HG02885 (cell line): ENCODE results near the gene SEPTIN1.
"Not testable (repeated sequence)": the region's sequence is repeated elsewhere in the genome, so short reads cannot be mapped to it uniquely, and the experiment has no call there.

ENCODE experiments used
- ATAC-seq: cut with Tn5 transposase; IDR thresholded peaks from one replicate; pipeline ENCODE4 v1.9.1; 2021; ENCODE audit warnings: mild to moderate bottlenecking; ENCODE audit not compliant: unreplicated experiment, poor library complexity

The SEPTIN1 gene

DNA sequence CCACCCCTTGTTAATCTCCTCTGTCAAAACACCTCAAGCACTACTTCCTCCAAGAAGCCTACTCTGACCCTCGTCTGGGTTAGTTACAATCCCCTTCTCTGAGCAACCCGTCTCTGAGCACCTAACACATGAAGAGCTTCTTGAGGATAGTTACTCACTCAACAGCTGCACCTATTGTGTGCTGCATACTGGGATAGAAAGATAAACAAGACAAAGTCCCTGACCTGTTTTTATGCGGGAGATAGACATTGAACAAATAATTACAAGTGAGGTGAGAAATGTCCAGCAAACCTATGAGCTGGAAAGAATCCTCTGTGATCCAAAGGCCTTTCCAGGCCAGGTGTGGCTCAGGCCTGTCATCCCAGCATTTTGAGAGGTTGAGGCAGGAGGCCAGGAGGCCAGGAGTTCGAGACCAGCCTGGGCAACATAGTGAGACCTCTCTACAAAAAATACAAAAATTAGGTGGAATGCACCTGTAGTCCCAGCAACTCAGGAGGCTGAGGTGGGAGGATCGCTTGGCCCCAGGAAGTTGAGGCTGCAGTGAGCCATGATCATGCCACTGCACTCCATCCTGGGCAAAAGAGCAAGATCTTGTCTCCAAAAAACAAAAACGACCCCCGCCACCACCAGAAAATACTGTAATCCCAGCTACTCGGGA lies 19.5 kb upstream of the SEPTIN1 start:
- ATAC-seq = no peak

DNA sequence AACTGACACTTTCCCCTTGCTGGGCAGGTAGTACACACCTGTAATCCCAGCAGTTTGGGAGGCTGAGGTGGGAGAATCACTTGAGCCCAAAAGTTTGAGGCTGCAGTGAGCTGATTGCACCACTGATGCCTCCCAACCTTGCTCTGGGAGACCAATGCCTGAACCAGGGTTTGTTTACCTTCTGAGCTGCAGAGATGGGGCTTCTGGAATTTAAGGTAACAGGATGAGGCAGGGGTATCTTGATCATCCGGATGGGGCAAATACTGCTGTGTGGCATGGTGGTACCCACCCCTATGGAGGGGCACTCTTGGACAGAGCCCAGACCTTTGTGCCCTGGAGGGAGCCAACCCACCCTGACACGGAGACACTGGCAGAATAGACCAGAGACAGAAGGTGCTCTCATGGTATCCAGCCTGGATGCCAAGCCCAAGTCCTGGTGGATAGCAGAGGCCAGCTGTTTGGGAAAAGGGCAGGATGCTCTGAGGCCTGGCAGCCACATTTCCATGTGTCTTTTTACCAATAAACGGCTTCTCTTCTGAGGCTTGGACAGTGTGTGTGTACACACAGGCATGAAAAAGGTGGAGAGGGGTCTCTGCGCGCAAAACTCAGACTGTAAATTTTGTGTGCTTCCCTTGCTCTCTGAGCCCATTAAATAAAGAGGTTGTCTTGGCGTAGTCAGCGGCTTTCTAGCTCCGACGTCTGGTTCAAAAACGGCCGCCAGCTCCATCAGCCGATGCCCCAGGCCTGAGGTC lies 17.2 kb upstream of the SEPTIN1 start:
- ATAC-seq = no peak

DNA sequence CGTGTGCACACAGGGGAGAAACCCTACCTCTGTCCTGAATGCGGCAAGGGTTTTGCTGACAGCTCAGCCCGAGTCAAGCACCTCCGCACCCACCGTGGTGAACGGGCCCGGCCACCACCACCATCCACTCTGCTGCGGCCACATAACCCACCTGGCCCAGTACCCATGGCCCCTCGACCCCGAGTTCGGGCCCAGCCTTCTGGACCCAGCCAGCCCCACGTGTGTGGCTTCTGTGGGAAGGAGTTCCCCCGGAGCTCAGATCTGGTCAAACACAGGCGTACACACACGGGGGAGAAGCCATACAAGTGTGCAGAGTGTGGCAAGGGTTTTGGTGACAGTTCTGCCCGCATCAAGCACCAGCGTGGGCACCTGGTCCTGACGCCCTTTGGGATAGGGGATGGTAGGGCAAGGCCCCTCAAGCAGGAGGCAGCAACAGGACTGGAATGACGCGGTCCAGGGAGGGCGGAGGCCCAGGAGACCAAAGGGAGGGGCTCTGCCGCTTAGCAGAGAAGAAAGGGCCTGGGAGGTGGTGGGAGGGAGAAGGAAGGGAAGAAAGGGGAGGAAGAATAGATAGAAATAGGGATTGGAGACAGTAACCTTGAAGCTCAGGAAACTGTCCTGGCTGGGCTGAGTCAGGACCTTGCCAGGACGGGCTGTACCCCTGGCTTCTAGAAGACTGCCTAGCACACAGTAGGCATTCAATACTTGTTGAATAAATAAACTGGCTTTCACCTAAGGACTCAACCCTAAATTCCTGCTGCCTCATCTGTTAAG lies 16.5 kb upstream of the SEPTIN1 start:
- ATAC-seq = no peak

DNA sequence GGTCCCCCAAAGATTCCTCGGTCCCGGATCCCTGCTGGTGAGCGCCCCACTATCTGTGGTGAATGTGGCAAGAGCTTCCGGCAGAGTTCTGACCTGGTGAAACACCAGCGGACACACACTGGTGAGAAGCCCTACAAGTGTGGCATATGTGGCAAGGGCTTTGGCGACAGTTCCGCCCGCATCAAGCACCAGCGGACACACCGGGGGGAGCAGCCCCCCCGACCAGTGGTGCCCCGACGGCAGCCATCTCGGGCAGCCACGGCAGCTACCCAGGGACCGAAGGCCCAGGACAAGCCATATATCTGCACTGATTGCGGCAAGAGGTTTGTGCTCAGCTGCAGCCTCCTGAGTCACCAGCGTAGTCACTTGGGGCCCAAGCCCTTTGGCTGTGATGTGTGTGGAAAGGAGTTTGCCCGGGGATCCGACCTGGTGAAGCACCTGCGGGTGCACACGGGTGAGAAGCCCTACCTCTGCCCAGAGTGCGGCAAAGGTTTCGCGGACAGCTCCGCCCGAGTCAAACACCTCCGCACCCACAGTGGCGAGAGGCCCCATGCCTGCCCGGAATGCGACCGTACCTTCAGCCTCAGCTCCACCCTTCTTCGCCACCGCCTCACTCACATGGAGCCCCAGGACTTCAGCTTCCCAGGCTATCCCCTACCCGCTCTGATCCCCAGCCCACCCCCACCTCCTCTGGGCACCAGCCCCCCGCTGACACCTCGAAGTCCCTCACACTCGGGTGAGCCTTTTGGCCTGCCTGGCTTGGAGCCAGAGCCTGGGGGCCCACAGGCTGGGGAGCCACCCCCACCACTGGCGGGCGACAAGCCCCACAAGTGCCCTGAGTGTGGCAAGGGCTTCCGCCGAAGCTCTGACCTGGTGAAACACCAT lies 15.7 kb upstream of the SEPTIN1 start:
- ATAC-seq = no peak

DNA sequence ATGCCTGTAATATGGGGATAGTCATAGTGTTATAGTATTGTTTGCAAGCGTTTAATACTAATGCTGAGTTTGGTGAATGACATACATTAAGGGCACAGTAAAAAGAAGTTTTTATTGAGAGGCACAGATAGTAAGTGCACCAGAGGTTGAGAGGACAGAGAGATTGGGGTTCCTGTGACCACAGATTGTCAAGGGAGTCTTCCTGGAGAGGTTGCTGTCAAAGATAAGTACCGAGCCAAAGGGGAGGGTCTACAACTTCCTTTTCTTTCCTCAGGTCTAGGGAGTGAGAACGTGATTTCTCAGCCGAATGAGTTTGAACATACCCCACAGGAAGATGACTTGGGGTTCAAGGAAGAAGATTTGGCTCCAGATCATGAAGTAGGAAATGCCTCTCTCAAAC lies 14.7 kb upstream of the SEPTIN1 start:
- ATAC-seq = no peak

DNA sequence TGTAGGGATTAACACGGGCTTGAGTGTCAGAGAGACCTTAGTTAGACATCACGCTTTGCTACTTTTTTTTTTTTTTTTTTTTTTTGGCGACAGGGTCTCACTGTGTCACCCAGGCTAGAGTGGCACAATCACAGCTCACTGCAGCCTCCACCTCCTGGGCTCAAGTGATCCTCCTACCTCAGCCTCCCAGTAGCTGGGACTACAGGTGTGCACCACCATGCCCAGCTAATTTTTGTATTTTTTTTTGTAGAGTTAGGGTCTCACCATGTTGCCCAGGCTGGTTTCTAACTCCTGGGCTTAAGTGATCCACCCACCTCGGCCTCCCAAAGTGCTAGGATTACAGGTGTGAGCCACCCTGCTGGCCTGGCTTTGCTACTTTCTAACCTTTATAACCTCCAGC lies 14.3 kb upstream of the SEPTIN1 start:
- not testable (repeated sequence) for ATAC-seq

DNA sequence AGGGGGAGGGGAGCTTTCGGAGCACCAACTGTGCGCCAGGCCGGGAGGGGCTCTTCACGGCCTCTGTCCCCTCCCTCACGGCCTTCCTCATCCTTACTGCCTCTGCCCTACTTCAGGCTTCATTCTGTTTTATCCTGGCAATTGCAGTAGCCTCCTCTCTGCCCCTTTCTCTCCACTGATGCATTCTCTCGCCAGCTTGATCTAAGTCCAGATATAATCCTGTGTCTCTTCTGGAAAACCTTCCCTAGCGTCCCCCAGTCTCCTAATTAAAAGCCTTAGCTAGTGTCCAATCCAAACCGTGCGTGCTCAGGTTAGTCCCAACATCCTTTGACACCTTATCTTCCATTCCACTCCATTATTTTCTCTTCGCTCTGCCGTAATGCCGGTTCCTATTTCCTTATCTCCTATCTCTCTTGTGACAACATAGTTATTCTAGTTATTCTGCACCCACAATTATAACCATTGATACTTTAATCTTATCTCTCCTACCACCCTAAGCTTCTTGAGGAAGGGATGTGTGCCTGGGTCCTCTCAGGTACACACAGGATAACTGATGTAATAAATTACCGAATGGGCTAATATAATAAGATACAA lies 13.7 kb upstream of the SEPTIN1 start:
- ATAC-seq = no peak

DNA sequence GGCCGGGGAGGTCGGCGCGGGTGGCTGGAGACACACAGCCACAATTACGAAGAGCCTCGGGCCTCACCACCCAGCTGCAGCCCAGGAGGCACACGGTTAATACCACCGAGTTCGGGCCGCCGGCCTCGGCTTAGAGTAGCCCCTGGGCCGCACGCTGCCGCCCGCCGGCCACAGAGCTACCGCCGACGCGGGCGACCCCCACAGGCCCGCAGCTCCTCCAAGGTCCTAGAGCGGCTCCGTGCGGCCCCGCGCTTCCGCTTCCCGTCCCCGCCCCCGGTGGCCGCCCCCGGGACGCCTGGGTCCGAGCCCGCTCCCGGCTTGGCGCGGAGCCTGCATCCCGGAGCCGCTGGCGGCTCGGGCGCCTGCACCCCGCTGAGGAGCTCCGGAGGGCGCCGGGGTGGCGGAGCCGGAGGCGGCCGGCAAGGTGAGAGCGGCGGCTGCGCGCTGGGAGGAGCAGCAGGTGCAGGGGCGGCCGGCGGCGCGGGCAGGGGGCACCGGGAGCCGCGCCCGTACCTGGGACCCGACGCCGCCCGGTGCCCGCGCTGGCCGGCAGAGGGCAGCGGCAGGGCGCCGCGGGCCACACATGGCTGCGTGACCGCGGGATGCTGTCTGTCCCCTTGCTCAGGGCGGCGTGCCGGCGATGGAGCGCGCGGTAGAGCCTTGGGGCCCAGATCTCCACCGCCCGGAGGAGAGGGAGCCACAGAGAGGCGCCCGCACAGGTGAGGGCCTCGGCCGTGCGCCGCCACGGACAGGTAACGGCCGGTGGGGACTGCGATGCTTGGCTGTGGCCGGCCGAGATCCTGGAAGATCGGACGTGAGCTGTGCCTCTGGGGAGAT lies 13.0 kb upstream of the SEPTIN1 start, which contains the start of gene ZNF48:
TSS of gene ZNF48 (plus strand) at position 266 of the 837 bp plus-strand sequence. CDS start at position 641, 375 bp downstream.
- peak; percentile 79 for ATAC-seq

DNA sequence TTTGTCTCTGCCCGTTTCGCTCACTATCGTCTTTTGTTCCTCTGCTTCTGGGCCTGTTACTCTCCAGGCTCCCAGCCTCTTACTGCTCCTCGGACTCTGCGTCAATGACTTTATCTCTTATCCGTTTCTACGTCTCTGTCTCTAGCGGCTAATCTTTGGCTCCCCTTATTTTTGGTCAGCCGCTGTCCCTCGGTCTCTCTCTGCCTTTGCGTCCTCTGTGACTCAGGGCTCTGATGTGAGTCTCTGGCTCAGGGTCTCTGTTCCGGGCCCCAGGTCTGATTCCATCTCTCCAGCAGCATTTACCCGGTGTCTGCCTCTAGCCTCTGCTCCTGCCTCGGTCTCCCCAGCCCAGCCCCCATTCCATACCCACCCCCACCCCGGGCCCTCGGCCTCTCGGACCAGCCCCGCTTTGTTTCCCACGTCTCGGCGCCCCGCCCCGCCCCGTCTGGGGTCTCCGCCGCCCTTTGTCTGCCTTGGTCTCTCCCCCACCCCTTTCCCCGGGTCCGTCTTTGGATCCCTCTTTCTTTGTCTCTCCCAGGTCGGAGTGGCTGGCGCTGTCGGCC lies 12.3 kb upstream of the SEPTIN1 start:
- no peak for ATAC-seq

DNA sequence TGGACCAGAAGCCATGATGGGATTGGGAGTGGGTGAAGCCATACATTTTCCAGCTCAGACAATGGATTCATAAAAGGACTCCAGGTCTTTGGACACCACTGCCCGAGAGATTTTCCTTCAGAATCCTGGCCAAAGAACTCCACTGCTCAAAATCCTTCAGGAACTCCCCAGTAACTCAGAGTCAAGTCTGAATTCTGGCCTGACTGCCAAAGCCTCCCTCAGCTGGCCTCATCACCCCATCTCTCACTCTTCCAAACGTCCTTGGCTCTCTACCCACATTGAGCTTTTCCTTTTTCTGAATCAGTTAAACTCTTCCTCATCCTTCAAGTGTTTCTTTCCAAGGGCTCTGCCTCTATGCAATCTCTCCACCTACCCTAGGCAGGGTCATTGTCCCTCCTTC lies 1.2 kb upstream of the SEPTIN1 start:
- ATAC-seq = no peak

DNA sequence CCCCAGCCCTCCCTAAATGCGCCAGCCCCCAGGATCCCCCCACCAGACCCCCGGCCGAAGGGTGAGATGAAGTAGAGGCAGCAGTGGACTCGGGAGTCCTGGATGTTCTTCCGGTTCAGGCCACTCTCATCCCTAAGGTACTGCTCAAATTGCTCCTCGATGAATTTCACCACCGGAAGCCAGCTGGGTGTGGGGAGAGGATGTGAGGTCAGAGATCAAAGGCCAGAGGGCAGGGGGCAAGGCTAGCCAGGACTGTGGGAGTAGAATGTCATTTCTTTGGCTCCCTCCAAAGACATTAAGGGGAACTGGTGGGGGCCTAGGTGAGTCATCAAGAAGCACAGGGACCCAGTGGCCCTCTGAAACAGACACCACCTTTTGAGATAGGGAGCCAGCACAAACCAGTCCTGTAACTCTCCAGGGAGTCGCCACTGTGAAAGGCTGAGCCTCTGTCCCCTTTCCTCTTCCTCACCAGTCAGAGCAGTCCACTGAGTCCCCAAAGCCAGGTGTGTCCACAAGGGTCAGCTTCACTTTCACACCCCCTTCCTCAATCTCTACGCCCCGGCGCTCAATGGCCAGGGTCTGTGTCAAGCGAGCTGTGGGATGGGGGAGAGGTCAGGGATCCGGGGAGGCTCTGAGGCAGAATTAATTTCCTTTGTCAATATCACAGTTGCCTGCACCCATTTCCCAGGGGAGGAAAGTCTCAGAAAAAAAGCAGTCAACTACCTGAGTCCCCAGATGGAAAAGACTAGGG lies 895 bp downstream of the SEPTIN1 start:
- ATAC-seq = no peak

DNA sequence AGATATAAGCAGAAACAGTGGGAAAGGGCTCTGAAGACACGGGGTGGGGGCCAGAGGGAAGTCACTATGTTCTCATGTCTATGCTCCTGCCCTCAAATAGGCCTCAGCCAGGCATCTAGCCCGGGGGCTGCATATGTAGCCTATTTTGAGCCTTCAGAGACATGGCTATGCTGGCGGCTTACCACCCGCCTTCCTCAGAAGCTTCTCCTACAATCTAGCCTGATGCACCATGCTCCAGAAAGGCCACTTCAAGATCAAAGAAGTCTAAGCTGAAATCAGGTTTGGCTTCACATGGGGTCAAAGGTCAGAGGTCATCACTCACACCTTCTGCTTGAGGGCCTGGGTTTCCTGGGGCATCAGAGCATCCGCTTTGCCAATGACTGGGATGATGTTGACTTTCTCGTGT lies 1.6 kb downstream of the SEPTIN1 start:
- ATAC-seq = no peak

DNA sequence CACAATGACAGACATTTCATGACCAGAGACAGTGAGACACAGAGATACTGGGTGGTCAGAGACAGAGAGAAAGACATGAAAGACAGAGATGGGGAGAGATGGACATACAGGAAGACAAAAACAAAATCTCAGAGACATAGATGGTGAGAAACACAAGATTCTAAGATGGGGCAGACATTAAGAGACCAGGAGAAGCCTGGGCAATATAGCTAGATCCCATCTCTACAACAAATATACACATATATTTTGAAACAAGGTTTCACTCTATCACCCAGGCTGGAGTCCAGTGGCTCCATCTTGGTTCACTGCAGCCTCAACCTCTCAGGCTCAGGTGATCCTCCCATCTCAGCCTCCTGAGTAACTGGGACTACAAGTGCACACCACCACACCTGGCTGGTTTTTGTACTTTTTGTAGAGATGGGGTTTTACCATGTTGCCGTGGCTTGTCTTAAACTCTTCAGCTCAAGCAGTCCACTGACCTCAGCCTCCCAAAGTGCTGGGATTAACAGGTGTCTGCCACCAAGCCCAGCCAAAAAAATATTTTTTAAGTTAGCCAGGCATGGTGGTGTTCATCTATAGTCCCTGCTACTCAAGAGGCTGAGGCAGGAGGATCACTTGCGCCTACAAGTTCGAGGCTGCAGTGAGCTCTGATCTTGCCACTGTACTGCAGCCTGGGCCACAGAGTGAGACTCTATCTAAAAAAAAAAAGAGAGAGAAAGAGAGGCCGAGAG lies 2.1 kb downstream of the SEPTIN1 start:
- ATAC-seq = no peak

DNA sequence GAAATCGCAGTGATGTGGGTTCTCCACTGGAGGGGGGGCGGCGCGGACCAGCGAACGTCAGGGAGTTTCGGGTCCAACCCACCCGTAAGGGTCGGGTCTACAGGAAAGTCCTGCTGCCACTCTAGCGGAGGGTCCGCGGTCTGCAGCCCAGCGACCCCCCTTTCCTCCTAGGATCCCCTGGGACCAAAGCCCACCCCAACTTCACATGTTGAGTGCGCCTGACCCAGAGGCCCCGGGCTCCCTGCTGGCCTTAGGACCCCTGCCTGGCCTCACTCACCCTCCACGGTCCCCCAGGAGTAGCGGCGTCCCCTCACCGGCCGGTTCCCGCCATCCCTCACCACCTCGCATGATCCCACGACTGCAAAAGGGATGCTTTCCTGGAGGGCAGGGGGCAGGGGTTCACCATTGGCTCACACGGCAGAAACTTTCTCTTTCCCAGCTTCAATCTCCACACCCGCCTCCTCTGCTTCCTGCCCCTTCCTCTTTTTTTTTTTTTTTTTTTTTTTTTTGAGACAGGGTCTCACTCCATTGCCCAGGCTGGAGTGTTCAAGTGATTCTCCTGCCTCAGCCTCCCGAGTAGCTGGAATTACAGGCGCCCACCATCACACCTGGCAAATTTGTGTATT lies 3.1 kb downstream of the SEPTIN1 start:
- ATAC-seq = no peak

DNA sequence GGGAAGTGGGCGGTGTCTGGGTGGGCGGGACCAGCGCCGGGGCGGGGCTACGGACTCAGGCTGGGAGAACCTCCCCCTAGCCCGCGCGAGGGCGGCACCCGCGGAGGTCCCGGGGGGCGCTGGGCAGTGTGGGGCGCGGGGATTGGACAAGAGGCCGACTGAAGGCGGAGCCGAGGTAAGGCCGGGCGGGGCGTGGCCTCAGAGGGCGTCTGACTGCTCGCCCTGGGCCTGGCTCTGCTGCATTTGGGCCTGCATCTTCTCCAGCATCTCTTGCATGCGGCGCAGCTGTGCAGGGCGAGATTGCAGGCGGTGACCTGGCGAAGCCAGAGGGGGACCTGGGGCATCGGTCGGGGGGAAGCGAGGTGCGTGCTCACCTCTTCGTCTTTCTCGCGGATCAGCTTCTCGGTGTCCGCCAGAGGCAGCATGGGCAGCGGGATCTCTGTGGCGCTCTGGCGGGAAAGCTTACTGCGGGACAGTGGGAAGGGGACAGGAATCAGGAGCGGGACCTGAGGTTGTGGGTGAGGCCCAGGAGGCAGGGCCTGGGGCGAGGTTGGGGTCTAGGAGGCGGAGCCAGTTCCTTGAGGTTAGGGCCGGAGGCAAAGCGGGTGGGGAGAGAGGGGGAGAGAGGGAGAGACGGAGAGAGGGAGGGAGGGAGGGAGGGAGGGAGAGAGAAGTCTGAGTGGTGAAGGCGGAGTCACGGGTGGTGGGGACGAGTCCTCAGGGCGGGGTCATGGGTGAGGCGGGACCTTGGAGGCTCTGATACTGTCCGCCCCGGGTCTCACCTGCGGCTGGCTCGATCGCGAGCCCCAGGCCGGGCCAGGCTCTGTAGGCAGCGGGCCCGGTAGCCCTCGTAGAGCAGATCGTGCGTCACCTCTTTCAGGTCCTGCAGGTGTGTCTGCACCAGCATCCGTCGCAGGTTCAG lies 3.9 kb downstream of the SEPTIN1 start:
- peak; percentile 91 for ATAC-seq

DNA sequence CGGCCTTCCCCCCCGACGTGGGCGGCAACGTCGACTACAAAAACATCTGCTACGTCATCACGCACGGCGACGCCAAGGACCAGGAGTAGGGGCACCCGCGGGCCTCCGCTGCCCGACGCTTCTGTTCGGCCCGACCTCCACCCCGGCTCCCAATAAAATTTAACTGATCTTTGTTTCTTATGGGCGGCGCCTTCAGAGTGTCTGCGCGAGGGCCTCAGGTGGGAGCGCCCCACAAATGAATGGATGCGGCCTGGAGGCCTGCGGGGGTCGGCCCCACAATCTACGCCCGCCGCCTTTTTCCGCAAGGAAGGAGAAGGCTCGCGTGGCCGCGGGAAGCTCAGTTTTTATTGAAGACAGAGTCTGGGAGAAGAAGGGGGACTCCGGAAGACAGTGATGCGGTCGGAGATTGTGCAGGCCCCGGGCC lies 4.5 kb downstream of the SEPTIN1 start:
- peak; percentile 39 for ATAC-seq
